H9 (cell line): ENCODE measurements around the gene SPRR4. TPM values are rescaled to one million over a fixed set of nuclear protein-coding genes. Genes with fewer than 3 reads are reported as not detected.

Experiments
- DNase-seq: peaks from one replicate; pipeline ENCODE4 v3.0.0-alpha.2; 2017
- H2AFZ ChIP-seq: one replicate; pipeline ENCODE4 v1.6.1; 2013; ENCODE audit warnings: mild to moderate bottlenecking, low read length, control low read depth, moderate library complexity
- H2AK5ac ChIP-seq: 2 replicates; pipeline ENCODE4 v1.6.1; 2013; ENCODE audit warnings: low read length, control low read depth, mixed read lengths; ENCODE audit not compliant: insufficient read length
- H2BK120ac ChIP-seq: one replicate; pipeline ENCODE4 v1.6.1; 2013; ENCODE audit warnings: low read depth, mild to moderate bottlenecking, low read length, control low read depth, inconsistent platforms; ENCODE audit not compliant: poor library complexity, severe bottlenecking
- H2BK12ac ChIP-seq: 2 replicates; pipeline ENCODE4 v1.6.1; 2013; ENCODE audit warnings: low read length, control low read depth, mixed read lengths, low read depth; ENCODE audit not compliant: insufficient read length
- H2BK15ac ChIP-seq: 2 replicates; pipeline ENCODE4 v1.6.1; 2013; ENCODE audit warnings: low read depth, low read length, control low read depth
- H2BK20ac ChIP-seq: one replicate; pipeline ENCODE4 v1.6.1; 2013; ENCODE audit warnings: low read depth, mild to moderate bottlenecking, low read length, control low read depth, inconsistent platforms; ENCODE audit not compliant: poor library complexity, severe bottlenecking
- H2BK5ac ChIP-seq: 2 replicates; pipeline ENCODE4 v1.6.1; 2013; ENCODE audit warnings: low read length, control low read depth, mixed read lengths; ENCODE audit not compliant: insufficient read length
- H3K14ac ChIP-seq: 2 replicates; pipeline ENCODE4 v1.6.1; 2013; ENCODE audit warnings: low read length, control low read depth; ENCODE audit not compliant: insufficient read depth
- H3K18ac ChIP-seq: 2 replicates; pipeline ENCODE4 v1.6.1; 2013; ENCODE audit warnings: low read depth, mild to moderate bottlenecking, mixed read lengths, low read length, control low read depth; ENCODE audit not compliant: insufficient read length
- H3K23ac ChIP-seq: 2 replicates; pipeline ENCODE4 v1.6.1; 2013; ENCODE audit warnings: low read length, control low read depth, mixed read lengths, low read depth; ENCODE audit not compliant: insufficient read length
- H3K23me2 ChIP-seq: 2 replicates; pipeline ENCODE4 v1.6.1; 2013; ENCODE audit warnings: low read depth, mild to moderate bottlenecking, mixed read lengths, low read length, control low read depth; ENCODE audit not compliant: insufficient read length, poor library complexity, severe bottlenecking
- H3K27ac ChIP-seq: 2 replicates; pipeline ENCODE4 v1.5.1; 2013; ENCODE audit warnings: low read length, control low read depth, mixed read lengths, low read depth; ENCODE audit not compliant: insufficient read length
- H3K27me3 ChIP-seq: 2 replicates; pipeline ENCODE4 v1.6.1; 2013; ENCODE audit warnings: low read length, control low read depth, inconsistent platforms; ENCODE audit not compliant: insufficient read depth
- H3K4ac ChIP-seq: 2 replicates; pipeline ENCODE4 v1.6.1; 2013; ENCODE audit warnings: low read depth, mild to moderate bottlenecking, control low read depth, inconsistent platforms, low read length, moderate library complexity
- H3K4me1 ChIP-seq: 2 replicates; pipeline ENCODE4 v1.6.1; 2013; ENCODE audit warnings: low read length, control low read depth, inconsistent platforms; ENCODE audit not compliant: insufficient read depth
- H3K4me2 ChIP-seq: 2 replicates; pipeline ENCODE4 v1.6.1; 2013; ENCODE audit warnings: low read length, control low read depth, mixed read lengths; ENCODE audit not compliant: insufficient read length, insufficient read depth
- H3K56ac ChIP-seq: 2 replicates; pipeline ENCODE4 v1.6.1; 2013; ENCODE audit warnings: low read depth, mild to moderate bottlenecking, mixed read lengths, low read length, control low read depth; ENCODE audit not compliant: insufficient read length
- H3K79me1 ChIP-seq: 2 replicates; pipeline ENCODE4 v1.6.1; 2013; ENCODE audit warnings: low read depth, mild to moderate bottlenecking, moderate library complexity, low read length, control low read depth, inconsistent platforms; ENCODE audit not compliant: insufficient read depth, poor library complexity, severe bottlenecking
- H3K79me2 ChIP-seq: 2 replicates; pipeline ENCODE4 v1.6.1; 2013; ENCODE audit warnings: low read length, control low read depth, inconsistent platforms; ENCODE audit not compliant: insufficient read depth
- H3K9ac ChIP-seq: 2 replicates; pipeline ENCODE4 v1.6.1; 2013; ENCODE audit warnings: low read length, control low read depth, mixed read lengths; ENCODE audit not compliant: insufficient read length; ENCODE audit errors: extremely low read depth
- H3K9me3 ChIP-seq: one replicate; pipeline ENCODE4 v1.6.1; 2013; ENCODE audit warnings: low read depth, low read length, inconsistent platforms; ENCODE audit not compliant: control insufficient read depth
- H3T11ph ChIP-seq: one replicate; pipeline ENCODE4 v1.6.1; 2013; ENCODE audit warnings: mild to moderate bottlenecking, low read length, control low read depth, inconsistent platforms
- H4K20me1 ChIP-seq: one replicate; pipeline ENCODE4 v1.6.1; 2013; ENCODE audit not compliant: control insufficient read depth, insufficient read length, insufficient read depth
- H4K5ac ChIP-seq: 2 replicates; pipeline ENCODE4 v1.6.1; 2013; ENCODE audit warnings: low read depth, mild to moderate bottlenecking, mixed read lengths, low read length, control low read depth; ENCODE audit not compliant: insufficient read length
- H4K8ac ChIP-seq: replicated peaks from 2 replicates; pipeline ENCODE4 v1.6.1; 2013; ENCODE audit warnings: low read length, control low read depth, mixed read lengths, low read depth; ENCODE audit not compliant: insufficient read length
- H4K91ac ChIP-seq: 2 replicates; pipeline ENCODE4 v1.6.1; 2013; ENCODE audit warnings: low read depth, mild to moderate bottlenecking, moderate library complexity, mixed read lengths, low read length, control low read depth; ENCODE audit not compliant: insufficient read length
- H3K27ac Mint-ChIP-seq, 3 experiments: 2 replicates in 2 of 3; 3 replicates in 1 of 3; pipeline ENCODE4 v1.8.0; 2020 to 2021; ENCODE audit warnings: mixed read lengths in 3 of 3, mild to moderate bottlenecking in 1 of 3, moderate library complexity in 1 of 3
- H3K27me3 Mint-ChIP-seq: 2 replicates; pipeline ENCODE4 v1.8.0; 2021; ENCODE audit warnings: low read depth, mild to moderate bottlenecking, moderate library complexity, mixed read lengths
- H3K36me3 Mint-ChIP-seq, 3 experiments: 2 replicates in 2 of 3; 3 replicates in 1 of 3; pipeline ENCODE4 v1.8.0; 2020 to 2021; ENCODE audit warnings: low read depth in 3 of 3, mixed read lengths in 3 of 3; ENCODE audit not compliant: insufficient read depth in 1 of 3
- H3K4me1 Mint-ChIP-seq, 2 experiments: 2 replicates each; pipeline ENCODE4 v1.8.0; 2020; ENCODE audit warnings: mixed read lengths in 2 of 2
- H3K4me3 Mint-ChIP-seq, 2 experiments: 2 replicates in 1 of 2; 3 replicates in 1 of 2; pipeline ENCODE4 v1.8.0; 2020 to 2021; ENCODE audit warnings: mild to moderate bottlenecking in 2 of 2, mixed read lengths in 2 of 2, moderate library complexity in 1 of 2
- H3K9me3 Mint-ChIP-seq, 2 experiments: 2 replicates in 1 of 2; 3 replicates in 1 of 2; pipeline ENCODE4 v1.8.0; 2020; ENCODE audit warnings: mild to moderate bottlenecking in 2 of 2, mixed read lengths in 2 of 2, moderate library complexity in 1 of 2
- WGBS: extraction: QIAGEN DNeasy Blood & Tissue Kit; methylation state at CpG from one replicate; pipeline ENCODE4 v1.1.7; 2013; ENCODE audit warnings: missing lambda C conversion rate, low lambda C conversion rate, mixed read lengths; ENCODE audit not compliant: insufficient read length; ENCODE audit errors: extremely low coverage; 5-methylcytosine and 5-hydroxymethylcytosine counted together
- total RNA-seq: library from RNA; stranded (reverse); gene quantifications from 2 replicates; pipeline ENCODE4 v1.2.1, GENCODE V29; 2021
- TF ChIP-seq, protein P1 (sequence below): fragments of 200-600 bp; sonication (generic); conservative IDR thresholded peaks from 3 replicates; pipeline ENCODE4 v1.8.0; 2021; ENCODE audit warnings: antibody characterized with exemption, mild to moderate bottlenecking

Gene SPRR4
- total RNA-seq, 1 experiment from 2014 or later = not detected

DNA sequence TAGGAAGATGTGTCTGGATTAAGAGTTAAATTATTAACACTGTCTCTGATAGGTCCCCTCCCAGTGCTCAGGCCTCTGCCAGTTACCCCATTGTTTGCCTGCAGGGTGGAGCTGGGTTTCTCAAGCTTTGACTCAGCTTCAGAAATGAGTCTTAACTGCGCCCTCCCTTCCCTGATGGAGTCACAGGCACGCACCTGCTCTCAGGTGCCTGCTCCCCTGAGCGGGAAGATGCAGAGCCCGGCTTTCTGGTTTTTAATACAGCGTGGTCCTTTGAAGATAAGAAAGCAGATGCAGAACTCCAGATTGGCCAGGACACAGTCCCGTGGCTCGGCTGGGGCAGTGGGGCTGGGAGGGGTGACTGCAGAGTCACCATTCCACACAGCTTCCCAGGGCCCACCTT lies 3.2 kb upstream of the SPRR4 start:
- peaks cover 4 to 20% of the 10 kb centered on the region in 2 experiments for H3K9me3 Mint-ChIP-seq
- H3K4me3 Mint-ChIP-seq = no peak overlapping the region
- Histone ChIP-seq H2BK20ac (no peak overlapping the region), H4K8ac (no peak overlapping the region), H2AK5ac (no peak overlapping the region), H3K4ac (no peak overlapping the region), H3T11ph (no peak overlapping the region), H3K4me1 (no peaks in the 10 kb centered on the region), H3K23ac (no peak overlapping the region), H3K23me2 (no peaks in the 10 kb centered on the region), H4K5ac (no peak overlapping the region), H2BK15ac (no peak overlapping the region), H2BK12ac (no peak overlapping the region), H2BK120ac (no peak overlapping the region), H3K4me2 (no peak overlapping the region), H2BK5ac (no peak overlapping the region), H4K91ac (no peak overlapping the region), H3K79me1 (no peaks in the 10 kb centered on the region), H2AFZ (no peak overlapping the region), H3K18ac (no peak overlapping the region), H3K9me3 (no peaks in the 10 kb centered on the region), H3K79me2 (no peaks in the 10 kb centered on the region), H3K9ac (no peak overlapping the region), H3K56ac (no peak overlapping the region), H3K27me3 (no peaks in the 10 kb centered on the region), H3K14ac (no peak overlapping the region), H4K20me1 (no peaks in the 10 kb centered on the region), H3K27ac (no peak overlapping the region)
- H3K4me1 Mint-ChIP-seq = no peaks in the 10 kb centered on the region
- TF ChIP-seq, protein P1, sequence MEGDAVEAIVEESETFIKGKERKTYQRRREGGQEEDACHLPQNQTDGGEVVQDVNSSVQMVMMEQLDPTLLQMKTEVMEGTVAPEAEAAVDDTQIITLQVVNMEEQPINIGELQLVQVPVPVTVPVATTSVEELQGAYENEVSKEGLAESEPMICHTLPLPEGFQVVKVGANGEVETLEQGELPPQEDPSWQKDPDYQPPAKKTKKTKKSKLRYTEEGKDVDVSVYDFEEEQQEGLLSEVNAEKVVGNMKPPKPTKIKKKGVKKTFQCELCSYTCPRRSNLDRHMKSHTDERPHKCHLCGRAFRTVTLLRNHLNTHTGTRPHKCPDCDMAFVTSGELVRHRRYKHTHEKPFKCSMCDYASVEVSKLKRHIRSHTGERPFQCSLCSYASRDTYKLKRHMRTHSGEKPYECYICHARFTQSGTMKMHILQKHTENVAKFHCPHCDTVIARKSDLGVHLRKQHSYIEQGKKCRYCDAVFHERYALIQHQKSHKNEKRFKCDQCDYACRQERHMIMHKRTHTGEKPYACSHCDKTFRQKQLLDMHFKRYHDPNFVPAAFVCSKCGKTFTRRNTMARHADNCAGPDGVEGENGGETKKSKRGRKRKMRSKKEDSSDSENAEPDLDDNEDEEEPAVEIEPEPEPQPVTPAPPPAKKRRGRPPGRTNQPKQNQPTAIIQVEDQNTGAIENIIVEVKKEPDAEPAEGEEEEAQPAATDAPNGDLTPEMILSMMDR = no peak
- no CpG with 5 or more reads among the region's 7 CpGs for WGBS
- no peaks in the 10 kb centered on the region for H3K36me3 Mint-ChIP-seq
- peaks cover 4% of the 10 kb centered on the region for H3K27me3 Mint-ChIP-seq
- DNase-seq = no peak
- H3K27ac Mint-ChIP-seq = no peak overlapping the region
